Panc1 (cell line): ENCODE results near the gene FHOD1. TPM values are rescaled to one million over a fixed set of nuclear protein-coding genes. Genes with fewer than 3 reads are reported as not detected.

Experiments
- ATAC-seq: fragments of 200-7000 bp; cut with Tn5 transposase; 2 replicates; pipeline ENCODE4 v1.9.1; 2020; ENCODE audit warnings: mild to moderate bottlenecking, moderate library complexity
- BruUV-seq: library from RNA; stranded (reverse); fragments of 400-500 nt; replicated peaks from 2 replicates; lab custom pipeline; 2021; lab: Mats Ljungman, UMichigan
- CTCF ChIA-PET: fragments of 300-600 bp; sonication (Branson Sonifier 250); formaldehyde crosslinking; loops from one replicate; lab custom pipeline; 2022; ENCODE audit warnings: antibody characterized with exemption; lab: Charles Lee
- POLR2A ChIA-PET: fragments of 300-600 bp; sonication (Branson Sonifier 250); formaldehyde crosslinking; loops from one replicate; lab custom pipeline; 2022; ENCODE audit warnings: antibody characterized with exemption; lab: Charles Lee
- DNase-seq: peaks from one replicate; pipeline ENCODE4 v3.0.0-alpha.2; 2010; ENCODE audit warnings: low read depth, low spot score
- H3K27ac ChIP-seq: 2 replicates; pipeline ENCODE4 v1.5.1; 2011; ENCODE audit warnings: mild to moderate bottlenecking, low read length, inconsistent platforms
- H3K27me3 ChIP-seq: fragments of 200-500 bp; sonication (Bioruptor generic); 2 replicates; pipeline ENCODE4 v1.6.0; 2014; ENCODE audit warnings: low read length, inconsistent platforms; ENCODE audit not compliant: control insufficient read depth, insufficient read depth
- H3K36me3 ChIP-seq: fragments of 200-500 bp; sonication (Bioruptor generic); 2 replicates; pipeline ENCODE4 v1.5.1; 2014; ENCODE audit warnings: inconsistent platforms, mild to moderate bottlenecking, low read length, moderate library complexity; ENCODE audit not compliant: control insufficient read depth, insufficient read depth
- H3K4me1 ChIP-seq: 2 replicates; pipeline ENCODE4 v1.5.1; 2011; ENCODE audit warnings: inconsistent platforms, mild to moderate bottlenecking, low read length, moderate library complexity; ENCODE audit not compliant: control insufficient read depth, insufficient read depth
- H3K4me3 ChIP-seq, 2 experiments: 2 replicates each; pipeline ENCODE4 v1.5.1; 2011 to 2012; ENCODE audit warnings: low read depth in 2 of 2, low read length in 2 of 2, mild to moderate bottlenecking in 2 of 2, inconsistent platforms in 1 of 2, moderate library complexity in 1 of 2
- H3K9me3 ChIP-seq: fragments of 200-500 bp; sonication (Bioruptor generic); 2 replicates; pipeline ENCODE4 v1.5.1; 2014; ENCODE audit warnings: low read depth, mild to moderate bottlenecking, inconsistent platforms, low read length, moderate library complexity; ENCODE audit not compliant: control insufficient read depth, insufficient read depth
- POLR2AphosphoS5 ChIP-seq: IDR thresholded peaks from 2 replicates; pipeline ENCODE4 v1.6.1; 2012; ENCODE audit warnings: mild to moderate bottlenecking, low read depth, low read length, moderate library complexity
- SIN3A ChIP-seq: IDR thresholded peaks from 2 replicates; pipeline ENCODE4 v1.6.1; 2012; ENCODE audit warnings: low read depth, mild to moderate bottlenecking, low read length, moderate library complexity, borderline replicate concordance; ENCODE audit not compliant: insufficient read depth
- TCF7L2 ChIP-seq: IDR thresholded peaks from 2 replicates; pipeline ENCODE4 v1.6.1; 2011; ENCODE audit warnings: mild to moderate bottlenecking, low read depth, low read length, inconsistent platforms
- in situ Hi-C: cut with HindIII; loops from 2 replicates; pipeline ENCODE4 v1.10.0; 2016; ENCODE audit warnings: low sequenced_read_pairs, low pct_unique_long_range_greater_than_20kb
- intact Hi-C: fragments of 100-400 bp; cut with micrococcal nuclease; formaldehyde crosslinking; loops from one replicate; pipeline ENCODE4 v1.10.0; 2022; ENCODE audit not compliant: unreplicated experiment
- total RNA-seq: library from RNA; stranded (reverse); gene quantifications from one replicate; pipeline ENCODE4 v1.2.1, GENCODE V29; 2021; ENCODE audit not compliant: unreplicated experiment
- TF ChIP-seq, protein P1 (sequence below), 2 experiments: IDR thresholded peaks; 2 replicates each; pipeline ENCODE4 v1.6.1; 2011 to 2012; ENCODE audit warnings: low read depth in 2 of 2, control low read depth in 1 of 2, low read length in 1 of 2, mild to moderate bottlenecking in 1 of 2, moderate library complexity in 1 of 2; ENCODE audit not compliant: insufficient read depth in 1 of 2
- TF ChIP-seq, protein P2 (sequence below): fragments of 450-650 bp; IDR thresholded peaks from 2 replicates; pipeline ENCODE4 v1.5.1; 2017; ENCODE audit warnings: mild to moderate bottlenecking

FHOD1 gene
- total RNA-seq, 1 experiment from 2014 or later: 9.3 TPM

DNA sequence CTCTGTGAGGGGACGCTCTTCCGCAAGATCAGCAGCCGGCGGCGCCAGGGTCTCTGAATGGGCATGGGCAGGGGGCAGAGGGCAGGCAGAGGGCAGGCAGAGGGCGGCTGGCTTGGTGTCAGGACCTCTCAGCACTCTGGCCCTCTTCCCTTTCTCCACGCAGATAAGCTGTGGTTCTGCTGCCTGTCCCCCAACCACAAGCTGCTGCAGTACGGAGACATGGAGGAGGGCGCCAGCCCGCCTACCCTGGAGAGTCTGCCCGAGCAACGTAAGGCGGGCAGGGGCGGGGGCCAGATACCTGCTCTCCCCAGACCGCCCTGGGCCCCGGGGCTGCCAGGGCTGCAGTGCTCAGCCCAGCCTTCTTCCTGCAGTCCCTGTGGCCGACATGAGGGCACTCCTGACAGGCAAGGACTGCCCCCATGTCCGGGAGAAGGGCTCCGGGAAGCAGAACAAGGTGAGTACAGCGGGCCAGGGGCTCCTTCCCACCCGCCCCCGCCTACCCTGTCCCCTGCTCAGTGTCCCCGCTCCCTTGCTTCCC lies 44.3 kb downstream of the FHOD1 start:
- H3K27me3 ChIP-seq: no peaks in the 10 kb centered on the region

GRCh38 chr16:67202426-67202825 lies 44.9 kb downstream of the FHOD1 start:
- Histone ChIP-seq H3K36me3 (no peaks in the 10 kb centered on the region; the same call in 1 of the 2 replicates), H3K27ac (no peak overlapping the region), H3K27me3 (no peaks in the 10 kb centered on the region), H3K4me3 (no peak overlapping the region), H3K4me1 (peaks cover 16% of the 10 kb centered on the region), H3K9me3 (no peaks in the 10 kb centered on the region)
- ATAC-seq (no peak), DNase-seq (no peak)
- TF ChIP-seq TCF7L2: no peak
- TF ChIP-seq, protein P1, sequence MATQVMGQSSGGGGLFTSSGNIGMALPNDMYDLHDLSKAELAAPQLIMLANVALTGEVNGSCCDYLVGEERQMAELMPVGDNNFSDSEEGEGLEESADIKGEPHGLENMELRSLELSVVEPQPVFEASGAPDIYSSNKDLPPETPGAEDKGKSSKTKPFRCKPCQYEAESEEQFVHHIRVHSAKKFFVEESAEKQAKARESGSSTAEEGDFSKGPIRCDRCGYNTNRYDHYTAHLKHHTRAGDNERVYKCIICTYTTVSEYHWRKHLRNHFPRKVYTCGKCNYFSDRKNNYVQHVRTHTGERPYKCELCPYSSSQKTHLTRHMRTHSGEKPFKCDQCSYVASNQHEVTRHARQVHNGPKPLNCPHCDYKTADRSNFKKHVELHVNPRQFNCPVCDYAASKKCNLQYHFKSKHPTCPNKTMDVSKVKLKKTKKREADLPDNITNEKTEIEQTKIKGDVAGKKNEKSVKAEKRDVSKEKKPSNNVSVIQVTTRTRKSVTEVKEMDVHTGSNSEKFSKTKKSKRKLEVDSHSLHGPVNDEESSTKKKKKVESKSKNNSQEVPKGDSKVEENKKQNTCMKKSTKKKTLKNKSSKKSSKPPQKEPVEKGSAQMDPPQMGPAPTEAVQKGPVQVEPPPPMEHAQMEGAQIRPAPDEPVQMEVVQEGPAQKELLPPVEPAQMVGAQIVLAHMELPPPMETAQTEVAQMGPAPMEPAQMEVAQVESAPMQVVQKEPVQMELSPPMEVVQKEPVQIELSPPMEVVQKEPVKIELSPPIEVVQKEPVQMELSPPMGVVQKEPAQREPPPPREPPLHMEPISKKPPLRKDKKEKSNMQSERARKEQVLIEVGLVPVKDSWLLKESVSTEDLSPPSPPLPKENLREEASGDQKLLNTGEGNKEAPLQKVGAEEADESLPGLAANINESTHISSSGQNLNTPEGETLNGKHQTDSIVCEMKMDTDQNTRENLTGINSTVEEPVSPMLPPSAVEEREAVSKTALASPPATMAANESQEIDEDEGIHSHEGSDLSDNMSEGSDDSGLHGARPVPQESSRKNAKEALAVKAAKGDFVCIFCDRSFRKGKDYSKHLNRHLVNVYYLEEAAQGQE (IDR thresholded peaks at IDR 0.05; ENCODE audit: insufficient read depth in 1 of 2, low read depth in 2 of 2, low read length in 1 of 2): no peak
- TF ChIP-seq POLR2AphosphoS5: no peak
- TF ChIP-seq, protein P2, sequence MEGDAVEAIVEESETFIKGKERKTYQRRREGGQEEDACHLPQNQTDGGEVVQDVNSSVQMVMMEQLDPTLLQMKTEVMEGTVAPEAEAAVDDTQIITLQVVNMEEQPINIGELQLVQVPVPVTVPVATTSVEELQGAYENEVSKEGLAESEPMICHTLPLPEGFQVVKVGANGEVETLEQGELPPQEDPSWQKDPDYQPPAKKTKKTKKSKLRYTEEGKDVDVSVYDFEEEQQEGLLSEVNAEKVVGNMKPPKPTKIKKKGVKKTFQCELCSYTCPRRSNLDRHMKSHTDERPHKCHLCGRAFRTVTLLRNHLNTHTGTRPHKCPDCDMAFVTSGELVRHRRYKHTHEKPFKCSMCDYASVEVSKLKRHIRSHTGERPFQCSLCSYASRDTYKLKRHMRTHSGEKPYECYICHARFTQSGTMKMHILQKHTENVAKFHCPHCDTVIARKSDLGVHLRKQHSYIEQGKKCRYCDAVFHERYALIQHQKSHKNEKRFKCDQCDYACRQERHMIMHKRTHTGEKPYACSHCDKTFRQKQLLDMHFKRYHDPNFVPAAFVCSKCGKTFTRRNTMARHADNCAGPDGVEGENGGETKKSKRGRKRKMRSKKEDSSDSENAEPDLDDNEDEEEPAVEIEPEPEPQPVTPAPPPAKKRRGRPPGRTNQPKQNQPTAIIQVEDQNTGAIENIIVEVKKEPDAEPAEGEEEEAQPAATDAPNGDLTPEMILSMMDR: no peak
- TF ChIP-seq SIN3A: no peak
- in situ Hi-C loops: no loop called here
- ChIA-PET POLR2A (no interaction called here), CTCF (no interaction called here)
- intact Hi-C loops: no loop called here
- BruUV-seq: no TSS peak

More for the DNA sequence above, 44.3 kb downstream of the FHOD1 start:
- CTCF ChIA-PET: no interaction called here
- DNase-seq (no peak), ATAC-seq (no peak)
- H3K9me3 ChIP-seq: no peaks in the 10 kb centered on the region
- POLR2A ChIA-PET: no interaction called here
- in situ Hi-C loops: no loop called here
- BruUV-seq: no TSS peak
- no peak overlapping the region for H3K4me3 ChIP-seq
- intact Hi-C loops: no loop called here
- no peak overlapping the region for H3K27ac ChIP-seq
- H3K4me1 ChIP-seq: peaks cover 19% of the 10 kb centered on the region
- TF ChIP-seq TCF7L2 (no peak), SIN3A (no peak), POLR2AphosphoS5 (no peak)
- no peaks in the 10 kb centered on the region; the same call in 1 of the 2 replicates for H3K36me3 ChIP-seq
